Measurements from ENCODE around the gene TMEM254.

- no peak for TF ChIP-seq CTCF (IDR thresholded peaks at IDR 0.05; ENCODE audit: low read depth, low read length)
- TF ChIP-seq MAX (IDR thresholded peaks at IDR 0.05; ENCODE audit: low read depth, low read length), result no peak
Measured at GRCh38 chr10:80077869-80078447, 507 bp upstream of the TMEM254 start.
